HepG2 (cell line): Measurements from ENCODE around the gene RBMXL2. TPM values are rescaled to one million over a fixed set of nuclear protein-coding genes. Genes with fewer than 3 reads are reported as not detected.

Source experiments
- ATAC-seq: fragments of 200-7000 bp; cut with Tn5 transposase; 3 replicates; pipeline ENCODE4 v1.9.1; 2020; ENCODE audit warnings: mild to moderate bottlenecking, moderate library complexity
- BruUV-seq: library from RNA; stranded (reverse); fragments of 400-500 nt; replicated peaks from 2 replicates; lab custom pipeline; 2021; lab: Mats Ljungman, UMichigan
- CTCF ChIA-PET: fragments of 300-600 bp; formaldehyde crosslinking; extraction: SDS; loops from one replicate; lab custom pipeline; 2021; ENCODE audit warnings: low total read pairs, inconsistent platforms, low intra/inter-chr PET ratio; lab: Yijun Ruan, JAX
- POLR2A ChIA-PET: fragments of 350-600 bp; sonication (Branson Sonifier 250); formaldehyde crosslinking; loops from one replicate; lab custom pipeline; 2020; ENCODE audit warnings: antibody characterized with exemption, inconsistent platforms; lab: Yijun Ruan, JAX
- DNase-seq: peaks from one replicate; pipeline ENCODE4 v3.0.0-alpha.2; 2015; ENCODE audit warnings: low spot score
- FAIRE-seq: peaks from 3 replicates; lab custom pipeline; 2011; peaks lifted over from hg19 to GRCh38; lab: Jason Lieb, UNC
- H2AFZ ChIP-seq: one replicate; pipeline ENCODE4 v1.6.1; 2011; ENCODE audit warnings: low read length, inconsistent platforms
- H3K27ac ChIP-seq: fragments of 300-600 bp; 3 replicates; pipeline ENCODE4 v1.8.0; 2011; ENCODE audit warnings: mixed run types, mild to moderate bottlenecking, mixed read lengths, low read length, inconsistent platforms; ENCODE audit not compliant: insufficient read depth; ENCODE audit errors: extremely low read length
- H3K27me3 ChIP-seq, 2 experiments: fragments of 200-600 bp in 1 of 2; 2 replicates in 1 of 2; 3 replicates in 1 of 2; pipeline versions ENCODE4 v1.6.0 to v1.8.0; 2011; ENCODE audit warnings: low read length in 2 of 2, mild to moderate bottlenecking in 2 of 2, moderate library complexity in 2 of 2, inconsistent platforms in 1 of 2; ENCODE audit not compliant: insufficient read depth in 2 of 2, control insufficient read depth in 1 of 2
- H3K36me3 ChIP-seq, 2 experiments: fragments of 200-600 bp in 1 of 2; replicated peaks in 1 of 2; 2 replicates in 1 of 2; 3 replicates in 1 of 2; pipeline versions ENCODE4 v1.5.1 to v1.8.0; 2011; ENCODE audit warnings: low read length in 2 of 2, inconsistent platforms in 1 of 2; ENCODE audit not compliant: insufficient read depth in 2 of 2, control insufficient read depth in 1 of 2
- H3K4me1 ChIP-seq: 2 replicates; pipeline ENCODE4 v1.5.1; 2012; ENCODE audit warnings: low read length, inconsistent platforms; ENCODE audit not compliant: insufficient read depth
- H3K4me2 ChIP-seq: 2 replicates; pipeline ENCODE4 v1.6.0; 2011; ENCODE audit warnings: low read depth, low read length, inconsistent platforms
- H3K4me3 ChIP-seq, 3 experiments: fragments of 200-600 bp in 1 of 3; sonication (generic), shearing (Covaris generic) in 1 of 3; replicated peaks in 1 of 3; 2 replicates each; pipeline ENCODE4 v1.5.1; 2011 to 2016; ENCODE audit warnings: low read length in 3 of 3, inconsistent platforms in 2 of 3, low read depth in 2 of 3, mild to moderate bottlenecking in 2 of 3, control low read depth in 1 of 3, mixed read lengths in 1 of 3; ENCODE audit not compliant: insufficient read depth in 1 of 3
- H3K79me2 ChIP-seq: one replicate; pipeline ENCODE4 v1.6.1; 2011; ENCODE audit warnings: low read length, inconsistent platforms; ENCODE audit not compliant: insufficient read depth
- H3K9ac ChIP-seq: 2 replicates; pipeline ENCODE4 v1.6.0; 2011; ENCODE audit warnings: mild to moderate bottlenecking, low read depth, low read length, inconsistent platforms; ENCODE audit not compliant: insufficient read depth
- H3K9me3 ChIP-seq: 2 replicates; pipeline ENCODE4 v1.5.1; 2012; ENCODE audit warnings: mild to moderate bottlenecking, low read length
- H4K20me1 ChIP-seq: 2 replicates; pipeline ENCODE4 v1.6.0; 2011; ENCODE audit warnings: inconsistent platforms, mild to moderate bottlenecking, low read length, moderate library complexity; ENCODE audit not compliant: insufficient read depth
- HDAC1 ChIP-seq: sonication (generic); formaldehyde crosslinking; IDR thresholded peaks from 2 replicates; pipeline ENCODE4 v1.5.1; 2020; ENCODE audit warnings: mild to moderate bottlenecking, missing genetic modification reagents
- NR2C2 ChIP-seq: sonication (generic); formaldehyde crosslinking; IDR thresholded peaks from 2 replicates; pipeline ENCODE4 v1.4.0; 2020; ENCODE audit warnings: missing genetic modification reagents, mild to moderate bottlenecking, moderate library complexity, borderline replicate concordance
- NRL ChIP-seq: sonication (generic); formaldehyde crosslinking; IDR thresholded peaks from 2 replicates; pipeline ENCODE4 v1.5.0; 2020; ENCODE audit warnings: missing genetic modification reagents, mild to moderate bottlenecking, moderate library complexity, borderline replicate concordance
- SP5 ChIP-seq: IDR thresholded peaks from 2 replicates; pipeline ENCODE4 v1.6.1; 2016; ENCODE audit warnings: low read depth, borderline replicate concordance
- TARDBP ChIP-seq: sonication (generic); formaldehyde crosslinking; IDR thresholded peaks from 2 replicates; pipeline ENCODE4 v1.8.0; 2022; ENCODE audit warnings: mild to moderate bottlenecking, missing genetic modification reagents
- TCF7 ChIP-seq: sonication (generic); IDR thresholded peaks from 2 replicates; pipeline ENCODE4 v1.6.1; 2016; ENCODE audit warnings: antibody characterized with exemption, low read depth
- ZFX ChIP-seq: sonication (generic); formaldehyde crosslinking; IDR thresholded peaks from 2 replicates; pipeline ENCODE4 v1.4.0; 2020; ENCODE audit warnings: mild to moderate bottlenecking, low read depth, missing genetic modification reagents, moderate library complexity
- ZNF496 ChIP-seq: sonication (generic); formaldehyde crosslinking; IDR thresholded peaks from 2 replicates; pipeline ENCODE4 v1.8.1; 2023; ENCODE audit warnings: mild to moderate bottlenecking, moderate library complexity, missing genetic modification reagents; ENCODE audit not compliant: insufficient replicate concordance
- ZNF546 ChIP-seq: sonication (generic); formaldehyde crosslinking; conservative IDR thresholded peaks from 2 replicates; pipeline ENCODE4 v1.8.1; 2023; ENCODE audit warnings: mild to moderate bottlenecking, missing genetic modification reagents
- ZNF720 ChIP-seq: sonication (generic); formaldehyde crosslinking; IDR thresholded peaks from 2 replicates; pipeline ENCODE4 v1.4.0; 2020; ENCODE audit warnings: missing genetic modification reagents
- ZNF766 ChIP-seq: sonication (generic); formaldehyde crosslinking; IDR thresholded peaks from 2 replicates; pipeline ENCODE4 v1.5.0; 2020; ENCODE audit warnings: missing genetic modification reagents, borderline replicate concordance
- ZNF772 ChIP-seq: sonication (generic); formaldehyde crosslinking; IDR thresholded peaks from 2 replicates; pipeline ENCODE4 v1.5.0; 2020; ENCODE audit warnings: mild to moderate bottlenecking, missing genetic modification reagents
- ZNF879 ChIP-seq: sonication (generic); formaldehyde crosslinking; IDR thresholded peaks from 2 replicates; pipeline ENCODE4 v1.8.1; 2023; ENCODE audit warnings: missing genetic modification reagents
- ZSCAN30 ChIP-seq: sonication (generic); formaldehyde crosslinking; IDR thresholded peaks from 2 replicates; pipeline ENCODE4 v1.5.0; 2020; ENCODE audit warnings: mild to moderate bottlenecking, missing genetic modification reagents
- WGBS: methylation state at CpG from one replicate; pipeline ENCODE4 v1.1.6; 2017; ENCODE audit warnings: low lambda C conversion rate; 5-methylcytosine and 5-hydroxymethylcytosine counted together
- in situ Hi-C: cut with HindIII; loops from 2 replicates; pipeline ENCODE4 v1.10.0; 2017; ENCODE audit warnings: low pct_unique_long_range_greater_than_20kb; ENCODE audit not compliant: extremely low pct_ligation_motif_present
- intact Hi-C: fragments of 100-400 bp; cut with micrococcal nuclease; formaldehyde crosslinking; loops from one replicate; pipeline ENCODE4 v1.10.0; 2022; ENCODE audit not compliant: unreplicated experiment
- polyA plus RNA-seq, 8 experiments: library from polyadenylated mRNA; depleted of rRNA in 3 of 8; stranded (reverse) in 7 of 8; unstranded in 1 of 8; fragments of >200 nt; fragmentation: Illumina TruSeq in 4 of 8; extraction: Trizol in 4 of 8; gene quantifications; 2 replicates each; pipeline versions ENCODE4 v1.2.1 to v1.2.3, GENCODE V29; 2011 to 2016; ENCODE audit warnings: low read depth in 4 of 8, missing spikeins in 1 of 8, mixed read lengths in 1 of 8; ENCODE audit not compliant: insufficient read depth in 1 of 8
- total RNA-seq, 5 experiments: library from RNA; depleted of rRNA; stranded (reverse); fragments of >200 nt; fragmentation: Illumina TruSeq; extraction: Trizol; gene quantifications; 2 replicates each; pipeline ENCODE4 v1.2.3, GENCODE V29; 2016; ENCODE audit warnings: low read depth in 1 of 5
- TF ChIP-seq, protein P1 (sequence below): sonication (generic); formaldehyde crosslinking; IDR thresholded peaks from 2 replicates; pipeline ENCODE4 v1.5.0; 2020; ENCODE audit warnings: mild to moderate bottlenecking, low read depth, missing genetic modification reagents, borderline replicate concordance
- TF ChIP-seq, protein P2 (sequence below): sonication (generic); formaldehyde crosslinking; IDR thresholded peaks from 2 replicates; pipeline ENCODE4 v1.4.0; 2020; ENCODE audit warnings: missing genetic modification reagents
- TF ChIP-seq, protein P3 (sequence below): sonication (generic); formaldehyde crosslinking; IDR thresholded peaks from 2 replicates; pipeline ENCODE4 v1.5.1; 2020; ENCODE audit warnings: missing genetic modification reagents, mild to moderate bottlenecking, borderline replicate concordance
- TF ChIP-seq, protein P4 (sequence below): sonication (generic); formaldehyde crosslinking; IDR thresholded peaks from 2 replicates; pipeline ENCODE4 v1.8.0; 2022; ENCODE audit warnings: missing genetic modification reagents, mild to moderate bottlenecking, inconsistent platforms, borderline replicate concordance
- TF ChIP-seq, protein P5 (sequence below): sonication (generic); formaldehyde crosslinking; IDR thresholded peaks from 2 replicates; pipeline ENCODE4 v1.4.0; 2020; ENCODE audit warnings: missing genetic modification reagents, mild to moderate bottlenecking, borderline replicate concordance

The RBMXL2 gene
- total and polyA plus RNA-seq, 2 of the 13 experiments (the other 11 are each of a cell fraction or from before 2014, with no cell fraction given), result not detected

DNA sequence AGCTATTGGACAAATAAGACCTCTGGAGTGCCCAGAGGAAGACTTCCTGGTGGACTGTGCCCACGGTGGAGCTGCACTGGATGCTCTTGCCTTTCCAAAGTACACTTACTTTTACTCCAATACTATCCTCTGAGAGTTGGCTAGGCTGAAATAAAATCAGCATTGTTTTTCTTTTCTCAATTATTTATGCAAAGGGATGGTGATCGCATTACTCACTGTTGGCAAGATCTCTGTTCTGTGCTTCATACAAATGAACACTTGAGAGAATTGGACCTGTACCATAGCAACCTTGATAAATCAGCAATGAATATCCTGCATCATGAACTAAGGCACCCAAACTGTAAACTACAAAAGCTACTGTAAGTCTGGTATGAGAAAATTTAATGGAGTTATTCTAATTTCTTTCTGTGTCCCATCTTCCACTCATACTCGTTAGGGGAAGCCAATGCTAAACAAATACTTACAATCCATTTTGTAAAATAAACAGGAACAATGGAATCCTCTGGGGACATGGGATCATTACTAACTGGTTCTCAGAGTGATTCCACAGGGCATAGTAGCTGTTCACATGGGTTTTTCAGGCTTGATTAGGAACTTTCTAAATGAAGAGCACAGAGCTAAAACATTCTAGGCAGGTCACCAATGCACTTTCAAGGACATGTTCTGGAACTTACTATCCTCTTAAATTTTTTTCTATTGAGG is 42.2 kb upstream of the RBMXL2 start:
- ChIA-PET CTCF (no interaction called here), POLR2A (no interaction called here)
- WGBS, result 23% methylated on average over 3 of the region's 3 CpGs
- no peaks in the 10 kb centered on the region for H3K9me3 ChIP-seq
- no peak overlapping the region for H2AFZ ChIP-seq
- H3K9ac ChIP-seq, result no peak overlapping the region
- no peak overlapping the region for H3K4me2 ChIP-seq
- ATAC-seq (no peak), DNase-seq (no peak), FAIRE-seq (no peak)
- H3K79me2 ChIP-seq, result no peaks in the 10 kb centered on the region
- in situ Hi-C loops (no loop called here), intact Hi-C loops (no loop called here)
- H3K27ac ChIP-seq, result no peak overlapping the region
- no peaks in the 10 kb centered on the region for H3K36me3 ChIP-seq
- H4K20me1 ChIP-seq, result no peaks in the 10 kb centered on the region
- H3K4me3 ChIP-seq, result no peak overlapping the region
- H3K27me3 ChIP-seq, result no peaks in the 10 kb centered on the region
- no peaks in the 10 kb centered on the region for H3K4me1 ChIP-seq
- BruUV-seq, result no TSS peak
- TF ChIP-seq TCF7, result no peak
- no peak for TF ChIP-seq ZSCAN30
- TF ChIP-seq ZNF720 (CRISPR knock-in tag), result no peak
- TF ChIP-seq ZNF496 (CRISPR knock-in tag), result no peak
- TF ChIP-seq, protein P1, sequence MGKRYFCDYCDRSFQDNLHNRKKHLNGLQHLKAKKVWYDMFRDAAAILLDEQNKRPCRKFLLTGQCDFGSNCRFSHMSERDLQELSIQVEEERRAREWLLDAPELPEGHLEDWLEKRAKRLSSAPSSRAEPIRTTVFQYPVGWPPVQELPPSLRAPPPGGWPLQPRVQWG, result no peak
- TF ChIP-seq, protein P2, sequence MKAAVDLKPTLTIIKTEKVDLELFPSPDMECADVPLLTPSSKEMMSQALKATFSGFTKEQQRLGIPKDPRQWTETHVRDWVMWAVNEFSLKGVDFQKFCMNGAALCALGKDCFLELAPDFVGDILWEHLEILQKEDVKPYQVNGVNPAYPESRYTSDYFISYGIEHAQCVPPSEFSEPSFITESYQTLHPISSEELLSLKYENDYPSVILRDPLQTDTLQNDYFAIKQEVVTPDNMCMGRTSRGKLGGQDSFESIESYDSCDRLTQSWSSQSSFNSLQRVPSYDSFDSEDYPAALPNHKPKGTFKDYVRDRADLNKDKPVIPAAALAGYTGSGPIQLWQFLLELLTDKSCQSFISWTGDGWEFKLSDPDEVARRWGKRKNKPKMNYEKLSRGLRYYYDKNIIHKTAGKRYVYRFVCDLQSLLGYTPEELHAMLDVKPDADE (CRISPR knock-in tag), result no peak
- TF ChIP-seq SP5, result no peak
- TF ChIP-seq NRL, result no peak
- TF ChIP-seq ZFX (CRISPR knock-in tag), result no peak
- TF ChIP-seq, protein P3, sequence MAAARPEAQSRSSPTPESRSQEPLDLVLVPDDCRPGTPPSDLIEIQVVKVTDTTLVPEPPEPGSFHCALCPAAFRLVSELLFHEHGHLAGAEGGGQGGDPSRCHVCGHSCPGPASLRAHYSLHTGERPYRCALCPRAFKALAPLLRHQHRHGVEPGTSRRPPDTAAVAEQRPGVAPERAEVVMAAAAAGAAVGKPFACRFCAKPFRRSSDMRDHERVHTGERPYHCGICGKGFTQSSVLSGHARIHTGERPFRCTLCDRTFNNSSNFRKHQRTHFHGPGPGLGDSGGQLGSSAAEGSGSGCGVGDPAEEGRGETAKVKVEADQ, result no peak
- TF ChIP-seq HDAC1 (CRISPR knock-in tag), result no peak
- no peak for TF ChIP-seq ZNF546 (CRISPR knock-in tag)
- TF ChIP-seq ZNF772 (CRISPR knock-in tag), result no peak
- no peak for TF ChIP-seq TARDBP (CRISPR knock-in tag)
- TF ChIP-seq ZNF879, result no peak
- TF ChIP-seq, protein P4, sequence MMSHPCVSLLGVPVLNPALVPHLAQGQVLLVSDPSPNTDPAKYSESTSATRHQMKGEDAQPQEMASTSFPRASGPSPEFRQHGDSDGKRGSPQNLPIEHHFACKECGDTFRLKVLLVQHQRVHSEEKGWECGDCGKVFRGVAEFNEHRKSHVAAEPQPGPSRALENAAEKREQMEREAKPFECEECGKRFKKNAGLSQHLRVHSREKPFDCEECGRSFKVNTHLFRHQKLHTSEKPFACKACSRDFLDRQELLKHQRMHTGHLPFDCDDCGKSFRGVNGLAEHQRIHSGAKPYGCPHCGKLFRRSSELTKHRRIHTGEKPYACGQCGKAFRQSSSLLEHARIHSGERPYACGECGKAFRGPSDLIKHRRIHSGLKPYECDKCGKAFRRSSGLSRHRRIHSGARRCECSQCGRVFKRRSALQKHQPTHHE, result no peak
- no peak for TF ChIP-seq ZNF766 (CRISPR knock-in tag)
- TF ChIP-seq NR2C2 (CRISPR knock-in tag), result no peak
- TF ChIP-seq, protein P5, sequence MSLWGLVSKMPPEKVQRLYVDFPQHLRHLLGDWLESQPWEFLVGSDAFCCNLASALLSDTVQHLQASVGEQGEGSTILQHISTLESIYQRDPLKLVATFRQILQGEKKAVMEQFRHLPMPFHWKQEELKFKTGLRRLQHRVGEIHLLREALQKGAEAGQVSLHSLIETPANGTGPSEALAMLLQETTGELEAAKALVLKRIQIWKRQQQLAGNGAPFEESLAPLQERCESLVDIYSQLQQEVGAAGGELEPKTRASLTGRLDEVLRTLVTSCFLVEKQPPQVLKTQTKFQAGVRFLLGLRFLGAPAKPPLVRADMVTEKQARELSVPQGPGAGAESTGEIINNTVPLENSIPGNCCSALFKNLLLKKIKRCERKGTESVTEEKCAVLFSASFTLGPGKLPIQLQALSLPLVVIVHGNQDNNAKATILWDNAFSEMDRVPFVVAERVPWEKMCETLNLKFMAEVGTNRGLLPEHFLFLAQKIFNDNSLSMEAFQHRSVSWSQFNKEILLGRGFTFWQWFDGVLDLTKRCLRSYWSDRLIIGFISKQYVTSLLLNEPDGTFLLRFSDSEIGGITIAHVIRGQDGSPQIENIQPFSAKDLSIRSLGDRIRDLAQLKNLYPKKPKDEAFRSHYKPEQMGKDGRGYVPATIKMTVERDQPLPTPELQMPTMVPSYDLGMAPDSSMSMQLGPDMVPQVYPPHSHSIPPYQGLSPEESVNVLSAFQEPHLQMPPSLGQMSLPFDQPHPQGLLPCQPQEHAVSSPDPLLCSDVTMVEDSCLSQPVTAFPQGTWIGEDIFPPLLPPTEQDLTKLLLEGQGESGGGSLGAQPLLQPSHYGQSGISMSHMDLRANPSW, result no peak
